HG03095 (cell line): ENCODE results near the gene SPAG5.
A peak's percentile ranks its signal among the peaks of the same experiment; 100 is the strongest.

Experiments used
- ATAC-seq: cut with Tn5 transposase; IDR thresholded peaks from one replicate; pipeline ENCODE4 v1.9.1; 2021; ENCODE audit warnings: moderate library complexity; ENCODE audit not compliant: unreplicated experiment

The SPAG5 gene

GRCh38 chr17:28573966-28574480, 24.8 kb downstream of the SPAG5 start:
- ATAC-seq, result no peak

- ATAC-seq, result no peak
Observed at GRCh38 chr17:28573521-28573920, 25.3 kb downstream of the SPAG5 start.

- ATAC-seq, result no peak
Observed at GRCh38 chr17:28573040-28573380, 25.8 kb downstream of the SPAG5 start.

GRCh38 chr17:28572259-28573039, 26.4 kb downstream of the SPAG5 start:
- ATAC-seq, result no peak

- peak; percentile 82 for ATAC-seq
Observed at GRCh38 chr17:28571361-28572122, 27.3 kb downstream of the SPAG5 start, which contains the start of gene PIGS. Gene PIGS, minus strand, starts transcription at chr17:28571524. Its CDS starts 28 bp downstream, at chr17:28571496.

GRCh38 chr17:28570716-28571360, 28.0 kb downstream of the SPAG5 start:
- ATAC-seq, result no peak

- ATAC-seq, result no peak
Observed at GRCh38 chr17:28569446-28569845, 29.4 kb downstream of the SPAG5 start.

- ATAC-seq, result no peak
Observed at GRCh38 chr17:28567604-28568003, 31.2 kb downstream of the SPAG5 start.

- no peak for ATAC-seq
Observed at GRCh38 chr17:28563475-28563874, 35.4 kb downstream of the SPAG5 start.

- no peak for ATAC-seq
Observed at GRCh38 chr17:28555022-28555421, 43.8 kb downstream of the SPAG5 start.

GRCh38 chr17:28554565-28554964, 44.3 kb downstream of the SPAG5 start:
- ATAC-seq, result no peak

- no peak for ATAC-seq
Observed at GRCh38 chr17:28553000-28553505, 45.8 kb downstream of the SPAG5 start.

GRCh38 chr17:28552176-28552999, 46.4 kb downstream of the SPAG5 start, which contains the start of gene UNC119:
Gene UNC119, minus strand, starts transcription at chr17:28552624. Its CDS starts 67 bp downstream, at chr17:28552557.
- ATAC-seq, result peak; percentile 50

GRCh38 chr17:28551421-28552175, 47.2 kb downstream of the SPAG5 start:
- ATAC-seq, result no peak

- ATAC-seq, result no peak
Observed at GRCh38 chr17:28550858-28551257, 48.0 kb downstream of the SPAG5 start.

GRCh38 chr17:28549236-28550132, 49.3 kb downstream of the SPAG5 start:
- peak; percentile 36 for ATAC-seq

GRCh38 chr17:28548417-28549130, 50.3 kb downstream of the SPAG5 start:
- ATAC-seq, result no peak
